ENCODE data around the gene WNT11. TPM values are rescaled to one million over a fixed set of nuclear protein-coding genes. Genes with fewer than 3 reads are reported as not detected.

WNT11 gene
- polyA plus RNA-seq, 1 of the 3 experiments (the other 2 are of a cell fraction) = 0.43 TPM

- no peak overlapping the region for H2AFZ ChIP-seq (ENCODE audit: low read depth)
- no peaks in the 10 kb centered on the region for H3K79me2 ChIP-seq (ENCODE audit: insufficient read depth)
- POLR2A ChIA-PET = interaction anchor here (0.6 kb wide), 1 partner anchor 736 kb away, joined by 5 read pairs; no protein-coding TSS in a partner anchor
- no peak for DNase-seq
- no peaks in the 10 kb centered on the region for H3K4me1 ChIP-seq (ENCODE audit: control insufficient read depth in 1 of 2, insufficient read depth in 2 of 2, low read depth in 1 of 2, low read length in 1 of 2)
- CTCF ChIA-PET = interaction anchor here (0.5 to 1.5 kb wide), 6 partner anchors 8 to 798 kb away, joined by 3 to 7 read pairs (median 4); no protein-coding TSS in a partner anchor
- H3K27ac ChIP-seq (ENCODE audit: low read depth in 2 of 2, low read length in 1 of 2) = no peak overlapping the region
- no peaks in the 10 kb centered on the region for H3K9me3 ChIP-seq
- peaks cover 0 to 10% of the 10 kb centered on the region in 2 experiments for H3K36me3 ChIP-seq (replicated peaks in 1 of 2; ENCODE audit: control insufficient read depth in 1 of 2, insufficient read depth in 2 of 2, low read length in 1 of 2)
- no peaks in the 10 kb centered on the region for H3K27me3 ChIP-seq (ENCODE audit: insufficient read depth)
- H3K9me2 ChIP-seq = no peaks in the 10 kb centered on the region
- H3F3A ChIP-seq (replicated peaks; ENCODE audit: insufficient read depth) = no peaks in the 10 kb centered on the region
- H4K20me1 ChIP-seq (ENCODE audit: insufficient read depth) = no peaks in the 10 kb centered on the region
- 95% methylated on average over 20 of the region's 22 CpGs for WGBS (ENCODE audit: low lambda C conversion rate)
- TF ChIP-seq YY1 (IDR thresholded peaks at IDR 0.05; ENCODE audit: low read depth) (no peak), ELF1 (IDR thresholded peaks at IDR 0.05) (no peak), RCOR1 (IDR thresholded peaks at IDR 0.05; ENCODE audit: low read length) (no peak), FOXM1 (IDR thresholded peaks at IDR 0.05; ENCODE audit: low read depth) (no peak), USF2 (IDR thresholded peaks at IDR 0.05; ENCODE audit: borderline replicate concordance, low read depth, low read length) (no peak), FOSL2 (IDR thresholded peaks at IDR 0.05; ENCODE audit: borderline replicate concordance, low read depth) (no peak)
- TF ChIP-seq, protein P1, sequence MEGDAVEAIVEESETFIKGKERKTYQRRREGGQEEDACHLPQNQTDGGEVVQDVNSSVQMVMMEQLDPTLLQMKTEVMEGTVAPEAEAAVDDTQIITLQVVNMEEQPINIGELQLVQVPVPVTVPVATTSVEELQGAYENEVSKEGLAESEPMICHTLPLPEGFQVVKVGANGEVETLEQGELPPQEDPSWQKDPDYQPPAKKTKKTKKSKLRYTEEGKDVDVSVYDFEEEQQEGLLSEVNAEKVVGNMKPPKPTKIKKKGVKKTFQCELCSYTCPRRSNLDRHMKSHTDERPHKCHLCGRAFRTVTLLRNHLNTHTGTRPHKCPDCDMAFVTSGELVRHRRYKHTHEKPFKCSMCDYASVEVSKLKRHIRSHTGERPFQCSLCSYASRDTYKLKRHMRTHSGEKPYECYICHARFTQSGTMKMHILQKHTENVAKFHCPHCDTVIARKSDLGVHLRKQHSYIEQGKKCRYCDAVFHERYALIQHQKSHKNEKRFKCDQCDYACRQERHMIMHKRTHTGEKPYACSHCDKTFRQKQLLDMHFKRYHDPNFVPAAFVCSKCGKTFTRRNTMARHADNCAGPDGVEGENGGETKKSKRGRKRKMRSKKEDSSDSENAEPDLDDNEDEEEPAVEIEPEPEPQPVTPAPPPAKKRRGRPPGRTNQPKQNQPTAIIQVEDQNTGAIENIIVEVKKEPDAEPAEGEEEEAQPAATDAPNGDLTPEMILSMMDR (IDR thresholded peaks at IDR 0.05) = no peak
- TF ChIP-seq, protein P2, sequence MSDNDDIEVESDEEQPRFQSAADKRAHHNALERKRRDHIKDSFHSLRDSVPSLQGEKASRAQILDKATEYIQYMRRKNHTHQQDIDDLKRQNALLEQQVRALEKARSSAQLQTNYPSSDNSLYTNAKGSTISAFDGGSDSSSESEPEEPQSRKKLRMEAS (IDR thresholded peaks at IDR 0.05; ENCODE audit: low read depth) = no peak
- no peak overlapping the region for H3K4me3 ChIP-seq (ENCODE audit: low read depth in 2 of 2, low read length in 1 of 2)
- H3K4me2 ChIP-seq = no peak overlapping the region
- H3K9ac ChIP-seq = no peak overlapping the region
Measured at GRCh38 chr11:76140912-76141574, 65.3 kb downstream of the WNT11 start.

GRCh38 chr11:76139314-76139713 is 67.0 kb downstream of the WNT11 start:
- Histone ChIP-seq H4K20me1 (ENCODE audit: insufficient read depth) (no peaks in the 10 kb centered on the region), H3K4me1 (ENCODE audit: control insufficient read depth in 1 of 2, insufficient read depth in 2 of 2, low read depth in 1 of 2, low read length in 1 of 2) (peaks cover 0 to 2% of the 10 kb centered on the region in 2 experiments; a peak in 1 of 4 replicates), H3F3A (replicated peaks; ENCODE audit: insufficient read depth) (peaks cover 3% of the 10 kb centered on the region), H3K9ac (no peak overlapping the region), H3K27ac (ENCODE audit: low read depth in 2 of 2, low read length in 1 of 2) (no peak overlapping the region), H3K4me3 (ENCODE audit: low read depth in 2 of 2, low read length in 1 of 2) (no peak overlapping the region), H3K9me3 (no peaks in the 10 kb centered on the region), H3K36me3 (replicated peaks in 1 of 2; ENCODE audit: control insufficient read depth in 1 of 2, insufficient read depth in 2 of 2, low read length in 1 of 2) (peaks cover 0 to 10% of the 10 kb centered on the region in 2 experiments), H3K79me2 (ENCODE audit: insufficient read depth) (no peaks in the 10 kb centered on the region), H3K4me2 (no peak overlapping the region), H3K27me3 (ENCODE audit: insufficient read depth) (no peaks in the 10 kb centered on the region), H3K9me2 (no peaks in the 10 kb centered on the region), H2AFZ (ENCODE audit: low read depth) (no peak overlapping the region)
- ChIA-PET CTCF (no interaction called here), POLR2A (no interaction called here)
- no peak for DNase-seq
- WGBS (ENCODE audit: low lambda C conversion rate) = 94% methylated on average over 2 of the region's 2 CpGs
- TF ChIP-seq, protein P3, sequence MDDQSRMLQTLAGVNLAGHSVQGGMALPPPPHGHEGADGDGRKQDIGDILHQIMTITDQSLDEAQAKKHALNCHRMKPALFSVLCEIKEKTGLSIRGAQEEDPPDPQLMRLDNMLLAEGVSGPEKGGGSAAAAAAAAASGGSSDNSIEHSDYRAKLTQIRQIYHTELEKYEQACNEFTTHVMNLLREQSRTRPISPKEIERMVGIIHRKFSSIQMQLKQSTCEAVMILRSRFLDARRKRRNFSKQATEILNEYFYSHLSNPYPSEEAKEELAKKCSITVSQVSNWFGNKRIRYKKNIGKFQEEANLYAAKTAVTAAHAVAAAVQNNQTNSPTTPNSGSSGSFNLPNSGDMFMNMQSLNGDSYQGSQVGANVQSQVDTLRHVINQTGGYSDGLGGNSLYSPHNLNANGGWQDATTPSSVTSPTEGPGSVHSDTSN (IDR thresholded peaks at IDR 0.05) = no peak
- TF ChIP-seq IRF3 (IDR thresholded peaks at IDR 0.05; ENCODE audit: low read depth, low read length) (no peak), JUND (IDR thresholded peaks at IDR 0.05) (no peak), RFX5 (IDR thresholded peaks at IDR 0.05; ENCODE audit: low read length) (no peak), NRF1 (IDR thresholded peaks at IDR 0.05; ENCODE audit: low read depth, low read length) (no peak), SIN3A (IDR thresholded peaks at IDR 0.05; ENCODE audit: borderline replicate concordance, low read depth, low read length) (no peak), RAD21 (IDR thresholded peaks at IDR 0.05; ENCODE audit: low read length) (no peak), FOXJ3 (CRISPR knock-in tag; IDR thresholded peaks at IDR 0.05) (no peak), FOSL2 (IDR thresholded peaks at IDR 0.05; ENCODE audit: borderline replicate concordance, low read depth) (no peak), SMC3 (IDR thresholded peaks at IDR 0.05; ENCODE audit: low read depth, low read length) (no peak), TCF12 (IDR thresholded peaks at IDR 0.05) (no peak), RXRA (IDR thresholded peaks at IDR 0.05; ENCODE audit: borderline replicate concordance, low read depth) (no peak), GABPA (IDR thresholded peaks at IDR 0.05; ENCODE audit: low read depth) (no peak)
- TF ChIP-seq, protein P4, sequence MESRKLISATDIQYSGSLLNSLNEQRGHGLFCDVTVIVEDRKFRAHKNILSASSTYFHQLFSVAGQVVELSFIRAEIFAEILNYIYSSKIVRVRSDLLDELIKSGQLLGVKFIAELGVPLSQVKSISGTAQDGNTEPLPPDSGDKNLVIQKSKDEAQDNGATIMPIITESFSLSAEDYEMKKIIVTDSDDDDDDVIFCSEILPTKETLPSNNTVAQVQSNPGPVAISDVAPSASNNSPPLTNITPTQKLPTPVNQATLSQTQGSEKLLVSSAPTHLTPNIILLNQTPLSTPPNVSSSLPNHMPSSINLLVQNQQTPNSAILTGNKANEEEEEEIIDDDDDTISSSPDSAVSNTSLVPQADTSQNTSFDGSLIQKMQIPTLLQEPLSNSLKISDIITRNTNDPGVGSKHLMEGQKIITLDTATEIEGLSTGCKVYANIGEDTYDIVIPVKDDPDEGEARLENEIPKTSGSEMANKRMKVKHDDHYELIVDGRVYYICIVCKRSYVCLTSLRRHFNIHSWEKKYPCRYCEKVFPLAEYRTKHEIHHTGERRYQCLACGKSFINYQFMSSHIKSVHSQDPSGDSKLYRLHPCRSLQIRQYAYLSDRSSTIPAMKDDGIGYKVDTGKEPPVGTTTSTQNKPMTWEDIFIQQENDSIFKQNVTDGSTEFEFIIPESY (IDR thresholded peaks at IDR 0.05; ENCODE audit: borderline replicate concordance, low read depth) = no peak
